Fibroblast of skin of right quadriceps (primary cell): ENCODE data around the gene PKP4.

ENCODE experiments used
- DNase-seq: peaks from one replicate; pipeline ENCODE4 v3.0.0-alpha.2; 2013

The PKP4 gene

DNA sequence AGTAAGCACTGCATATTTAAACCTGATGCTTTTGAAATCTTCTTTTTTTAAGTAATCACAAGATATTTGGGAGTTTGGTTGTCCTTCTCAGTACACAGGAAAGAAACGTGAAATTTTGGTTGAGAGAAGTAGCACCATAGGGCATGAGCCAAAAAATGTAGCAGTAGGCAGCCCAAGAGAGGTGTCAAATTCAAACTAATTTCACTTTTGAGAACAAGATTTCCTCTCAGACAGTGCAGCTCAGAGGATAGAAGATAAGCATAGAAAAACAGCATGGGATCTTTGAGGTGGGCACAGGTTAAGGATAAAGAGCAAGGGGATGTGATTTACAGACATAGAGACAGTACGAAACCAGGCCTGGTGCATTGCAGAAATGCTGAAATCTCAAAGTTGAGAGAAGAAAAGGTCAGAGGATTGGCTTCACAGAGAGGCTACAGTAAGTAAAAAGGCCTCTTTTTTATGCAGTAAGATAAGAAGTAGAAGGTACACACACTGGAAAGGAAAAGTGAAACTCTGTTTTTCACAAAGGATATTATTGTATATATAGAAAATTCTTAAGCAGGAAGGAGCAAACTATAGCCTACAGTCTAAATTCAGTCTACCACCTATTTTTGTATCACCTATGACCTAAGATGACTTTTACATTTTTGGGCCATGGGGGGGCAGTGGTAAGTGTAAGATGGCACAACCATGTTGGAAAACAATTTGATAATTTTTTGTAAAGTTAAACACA, 89.8 kb downstream of the PKP4 start:
- no peak for DNase-seq

DNA sequence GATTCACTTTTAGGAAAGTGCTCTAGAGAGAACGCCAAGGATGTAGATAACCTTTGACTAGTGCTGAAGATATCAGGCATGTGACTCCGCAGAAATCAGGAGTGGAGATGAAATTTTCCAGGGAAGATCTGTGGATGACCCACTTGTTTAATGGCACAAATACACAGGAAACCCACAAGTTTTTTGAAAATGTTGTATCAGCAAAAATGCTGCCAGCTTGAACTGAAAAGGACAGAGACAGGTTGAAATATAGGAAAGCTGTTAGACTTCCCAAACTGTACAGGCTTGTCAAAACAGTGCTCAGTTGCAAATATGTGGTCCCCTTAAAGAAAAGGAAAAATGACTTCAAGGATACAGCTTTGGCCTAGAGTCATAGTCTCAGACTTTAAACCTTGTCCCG, 96.5 kb downstream of the PKP4 start:
- no peak for DNase-seq

DNA sequence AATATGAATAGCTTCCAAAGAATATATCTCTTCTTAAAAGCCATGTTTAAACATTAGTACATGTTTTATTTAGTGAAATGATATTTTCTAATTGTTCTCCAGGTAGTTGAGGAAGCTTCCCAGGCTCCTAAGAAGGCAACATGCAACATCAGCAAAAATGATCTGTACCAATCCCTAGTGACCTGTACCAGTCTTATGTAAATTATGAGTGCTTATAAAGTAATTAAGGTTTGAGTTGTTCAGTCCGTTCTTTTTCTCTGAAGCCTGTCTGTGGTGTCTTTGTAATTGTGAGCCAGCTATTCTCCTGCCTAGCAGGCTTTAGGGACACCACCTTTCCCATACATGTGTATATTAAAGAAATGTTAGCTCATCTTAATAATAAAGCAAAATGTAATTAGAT, 98.2 kb downstream of the PKP4 start:
- DNase-seq = no peak

- DNase-seq = no peak
Observed at GRCh38 chr2:158556124-158556523, 99.4 kb downstream of the PKP4 start.

DNA sequence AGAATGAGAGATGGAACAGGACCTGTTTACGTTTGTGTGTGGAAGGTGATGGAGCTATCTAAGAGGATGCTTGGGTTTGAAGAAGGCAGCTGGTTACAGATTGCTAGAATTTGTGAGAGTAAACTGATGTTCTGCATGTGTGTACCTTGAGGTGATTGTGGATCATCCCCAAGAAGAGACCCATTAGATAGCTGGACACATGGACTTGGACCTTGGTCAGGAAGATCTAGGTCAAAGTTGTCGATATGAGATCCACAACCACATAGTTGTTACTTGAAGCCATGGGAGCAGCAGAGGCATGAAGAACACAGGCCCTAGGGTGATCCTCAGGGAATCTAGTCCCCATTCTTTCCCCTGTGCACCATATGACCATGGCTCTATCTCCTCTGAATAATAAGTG, 101.0 kb downstream of the PKP4 start:
- no peak for DNase-seq

DNA sequence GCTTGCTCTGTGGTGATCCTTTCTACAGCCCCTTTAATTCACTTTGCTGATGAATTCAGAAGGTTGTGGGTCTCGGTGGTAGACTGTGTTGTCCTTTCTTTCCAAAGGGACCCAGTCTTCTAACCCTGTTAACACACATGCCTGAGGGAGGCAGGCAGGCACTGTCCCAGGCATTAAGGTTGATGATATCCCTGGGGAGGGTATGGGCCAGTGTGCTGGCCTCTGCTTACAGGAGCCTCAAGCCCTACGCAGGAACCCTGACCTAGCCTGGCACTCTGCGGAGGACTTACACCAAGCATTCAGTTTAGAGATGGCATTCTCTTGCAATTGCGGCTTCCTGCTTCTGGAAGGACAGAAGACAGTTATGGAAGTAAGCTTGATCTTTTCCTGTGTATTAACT, 102.5 kb downstream of the PKP4 start:
- DNase-seq = no peak

GRCh38 chr2:158560259-158560658, 103.5 kb downstream of the PKP4 start:
- no peak for DNase-seq

- no peak for DNase-seq
Observed at GRCh38 chr2:158561054-158561453, 104.3 kb downstream of the PKP4 start.

DNA sequence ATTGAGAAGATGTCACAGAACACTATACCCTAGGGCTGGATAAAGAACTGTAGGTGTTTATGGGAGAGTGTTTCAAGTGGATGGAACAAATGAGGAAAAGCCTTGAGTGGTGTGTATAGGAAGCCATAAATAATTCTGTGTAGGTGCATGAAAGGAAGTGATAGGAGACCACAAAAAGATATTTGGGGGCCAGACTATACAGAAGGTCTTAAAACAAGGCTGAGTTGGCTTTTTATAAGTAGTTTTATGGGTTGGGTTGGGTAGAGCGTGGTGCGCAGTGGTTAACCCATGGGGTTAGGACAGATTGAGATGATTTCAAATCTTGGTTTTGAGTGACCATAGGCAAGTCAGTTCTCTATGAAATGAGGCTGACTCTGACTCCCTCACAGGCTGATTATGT, 110.5 kb downstream of the PKP4 start:
- no peak for DNase-seq

DNA sequence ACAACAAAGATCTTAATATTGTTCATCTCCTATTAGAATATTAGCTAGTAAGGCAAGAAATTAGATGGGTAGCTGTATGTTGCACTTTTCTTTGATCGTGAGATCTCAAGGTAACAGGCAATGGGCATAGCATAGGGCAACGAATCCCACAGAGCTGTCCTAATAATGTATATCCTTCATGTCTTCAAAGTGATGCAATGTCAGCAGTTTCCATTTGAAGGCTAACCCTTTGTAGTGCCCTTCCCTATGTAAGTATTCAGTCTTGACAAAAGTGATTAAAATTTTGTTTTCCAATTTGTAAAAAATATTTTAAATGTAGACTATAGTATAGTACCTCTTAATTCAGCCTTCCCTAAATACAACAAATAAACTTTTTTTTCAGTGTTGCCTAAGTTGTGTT, 112.5 kb downstream of the PKP4 start:
- no peak for DNase-seq

DNA sequence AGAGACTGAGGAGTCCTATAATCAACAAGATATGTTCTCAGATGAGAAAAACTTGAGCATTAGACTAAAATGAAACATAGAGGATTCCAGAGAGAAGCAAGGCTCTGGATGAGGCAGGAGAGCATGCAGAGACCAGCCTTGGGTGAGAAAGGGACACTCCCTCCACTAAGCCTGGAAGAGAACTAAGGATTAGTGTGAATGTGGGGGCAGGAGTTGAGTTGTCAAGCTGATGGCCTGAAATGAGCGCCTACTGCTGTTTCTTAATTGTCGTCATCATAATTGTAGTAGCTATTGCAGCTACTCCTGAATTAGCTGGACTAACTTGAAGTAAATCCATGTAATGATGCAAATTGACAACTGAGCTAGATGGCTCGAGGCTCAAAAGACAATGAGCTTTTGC, 114.1 kb downstream of the PKP4 start:
- no peak for DNase-seq

DNA sequence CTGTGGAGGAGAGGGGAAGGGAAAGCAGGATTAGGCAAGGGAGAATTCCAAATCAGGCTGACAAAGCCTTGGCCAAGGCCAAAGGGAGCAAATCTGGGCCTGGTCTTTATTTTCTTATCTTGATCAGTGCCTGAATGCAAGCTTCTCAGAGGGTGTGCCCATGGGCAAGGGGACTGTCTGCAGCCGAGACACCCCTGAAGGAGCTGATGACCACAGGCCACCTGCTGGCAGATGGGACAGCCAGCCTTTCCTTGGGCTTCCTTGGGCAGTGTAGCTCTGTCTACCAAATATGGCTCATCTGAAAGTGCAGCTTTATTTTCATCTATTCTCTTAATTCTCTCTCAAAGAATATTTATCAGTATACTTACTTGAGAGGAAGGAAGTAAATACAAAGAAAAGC, 117.0 kb downstream of the PKP4 start:
- no peak for DNase-seq

GRCh38 chr2:158575051-158575635, 118.4 kb downstream of the PKP4 start:
- DNase-seq = peak; percentile 14

DNA sequence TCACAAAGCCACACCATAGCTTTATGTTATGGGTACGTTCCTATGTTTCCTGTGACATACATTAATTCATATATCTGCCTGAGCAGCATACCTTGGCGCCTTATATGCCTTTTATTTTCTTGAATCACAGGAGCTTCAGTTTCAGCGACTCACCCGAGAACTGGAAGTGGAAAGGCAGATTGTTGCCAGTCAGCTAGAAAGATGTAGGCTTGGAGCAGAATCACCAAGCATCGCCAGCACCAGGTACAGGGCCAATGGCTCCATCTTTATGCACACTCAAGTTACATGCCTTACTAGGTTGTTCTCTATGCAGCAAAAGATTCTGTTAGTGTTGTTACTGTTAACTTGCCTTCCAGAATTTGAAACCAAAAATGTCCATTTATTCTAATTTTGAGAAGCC, 120.4 kb downstream of the PKP4 start:
- DNase-seq = no peak

DNA sequence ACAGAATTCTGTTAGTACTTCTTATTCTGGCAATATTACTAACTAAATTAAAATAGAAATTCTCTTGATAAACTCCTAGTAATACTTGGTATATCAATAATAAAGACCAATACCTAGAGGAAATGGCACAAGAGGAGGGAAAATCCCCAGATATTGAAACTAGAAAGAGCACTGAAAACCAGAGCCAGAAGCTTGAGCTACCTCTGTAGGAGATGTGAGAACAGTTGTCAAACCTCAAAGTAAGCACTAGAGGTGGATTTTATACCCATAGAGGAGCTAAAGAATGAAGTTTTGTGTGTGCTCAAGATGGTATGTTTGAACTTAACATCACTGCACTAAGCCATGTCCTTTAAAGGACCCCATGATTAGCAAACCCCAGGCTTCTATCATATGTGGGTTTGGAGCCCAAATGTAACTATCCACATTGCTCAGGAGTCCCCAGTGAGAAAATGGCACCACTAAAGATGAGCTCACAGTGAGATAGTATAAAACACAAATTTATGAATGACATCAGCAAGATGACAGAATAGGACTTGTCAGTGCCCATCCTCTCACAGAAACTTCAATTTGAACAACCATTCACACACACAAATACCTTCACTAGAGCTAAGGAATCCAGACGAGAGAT, 122.1 kb downstream of the PKP4 start:
- no peak for DNase-seq

DNA sequence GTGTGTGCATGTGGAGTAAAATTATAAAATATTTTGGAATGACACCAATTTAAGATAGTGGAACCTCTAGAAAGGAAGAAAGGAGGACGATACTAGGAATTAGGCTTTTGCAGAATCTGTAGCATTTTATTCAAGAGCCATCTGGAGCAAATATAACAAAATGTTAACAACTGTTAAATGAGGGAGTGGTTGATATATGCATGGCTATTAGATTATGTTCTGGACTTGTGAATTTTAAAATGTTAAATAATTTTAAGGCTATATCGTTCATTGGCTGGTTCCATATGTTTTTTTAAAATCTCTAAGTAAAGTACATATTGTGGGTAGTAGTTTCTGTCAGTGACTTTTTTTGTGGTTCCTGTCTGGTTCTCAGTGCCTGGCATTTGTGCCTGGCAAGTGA, 123.2 kb downstream of the PKP4 start:
- DNase-seq = no peak

- no peak for DNase-seq
Observed at GRCh38 chr2:158580760-158581159, 124.0 kb downstream of the PKP4 start.

DNA sequence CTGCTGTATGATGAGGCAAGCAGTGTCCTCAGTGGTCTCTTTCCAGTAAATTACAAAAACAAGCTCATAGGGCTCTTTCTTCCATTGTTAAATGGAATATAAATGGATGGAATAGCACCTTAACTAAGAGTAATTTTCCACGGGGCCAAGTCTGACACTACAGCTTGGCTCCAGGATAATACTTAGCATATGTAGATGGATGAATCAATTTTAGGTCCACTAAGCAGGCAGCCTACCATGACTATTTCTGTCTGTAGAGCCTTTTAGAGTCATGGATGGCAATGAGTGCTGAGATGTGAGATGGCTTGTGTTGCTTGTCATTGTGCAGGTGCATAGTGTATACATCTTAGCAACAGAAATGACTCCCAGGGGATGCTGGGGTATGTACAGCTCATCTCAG, 125.9 kb downstream of the PKP4 start:
- DNase-seq = no peak

DNA sequence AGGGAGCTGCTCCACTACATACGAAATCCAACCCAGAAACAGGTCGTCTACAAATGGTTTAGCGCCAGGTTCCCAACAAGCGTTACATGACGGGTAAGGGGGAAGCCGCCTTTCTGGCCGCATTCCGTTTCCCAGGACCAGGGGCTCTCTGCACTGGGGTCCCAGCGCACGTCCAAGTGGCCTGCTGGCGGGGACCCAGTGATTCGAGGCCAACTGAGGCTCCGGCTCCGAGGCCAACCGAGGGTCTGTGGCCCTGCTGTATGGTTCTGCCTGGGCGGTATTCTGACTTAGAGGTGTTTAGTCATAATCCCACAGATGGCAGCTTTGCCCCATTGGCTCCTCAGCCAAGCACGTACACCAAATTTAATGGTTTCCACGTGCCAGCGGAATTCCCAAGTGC, 127.2 kb downstream of the PKP4 start:
- no peak for DNase-seq

DNA sequence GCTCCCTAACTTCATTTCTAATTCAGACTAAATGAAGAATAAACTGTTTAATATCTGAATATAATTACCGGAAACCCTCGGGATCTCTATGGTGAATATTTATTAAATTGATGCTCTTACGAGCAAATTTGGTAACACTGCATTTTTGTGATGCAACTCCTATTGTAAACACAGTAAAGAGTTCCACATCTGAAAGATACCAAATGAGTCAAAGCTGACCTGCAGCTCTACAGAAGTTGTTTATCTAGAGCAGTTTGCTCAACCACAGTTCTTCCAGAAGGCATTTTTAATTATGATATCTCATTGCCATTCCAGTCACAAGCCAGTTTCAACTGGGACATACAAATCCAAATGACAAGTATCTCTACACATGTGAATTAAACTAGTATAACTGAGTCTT, 129.7 kb downstream of the PKP4 start:
- peak; percentile 74 for DNase-seq

- DNase-seq = no peak
Observed at GRCh38 chr2:158589303-158589702, 132.6 kb downstream of the PKP4 start.

DNA sequence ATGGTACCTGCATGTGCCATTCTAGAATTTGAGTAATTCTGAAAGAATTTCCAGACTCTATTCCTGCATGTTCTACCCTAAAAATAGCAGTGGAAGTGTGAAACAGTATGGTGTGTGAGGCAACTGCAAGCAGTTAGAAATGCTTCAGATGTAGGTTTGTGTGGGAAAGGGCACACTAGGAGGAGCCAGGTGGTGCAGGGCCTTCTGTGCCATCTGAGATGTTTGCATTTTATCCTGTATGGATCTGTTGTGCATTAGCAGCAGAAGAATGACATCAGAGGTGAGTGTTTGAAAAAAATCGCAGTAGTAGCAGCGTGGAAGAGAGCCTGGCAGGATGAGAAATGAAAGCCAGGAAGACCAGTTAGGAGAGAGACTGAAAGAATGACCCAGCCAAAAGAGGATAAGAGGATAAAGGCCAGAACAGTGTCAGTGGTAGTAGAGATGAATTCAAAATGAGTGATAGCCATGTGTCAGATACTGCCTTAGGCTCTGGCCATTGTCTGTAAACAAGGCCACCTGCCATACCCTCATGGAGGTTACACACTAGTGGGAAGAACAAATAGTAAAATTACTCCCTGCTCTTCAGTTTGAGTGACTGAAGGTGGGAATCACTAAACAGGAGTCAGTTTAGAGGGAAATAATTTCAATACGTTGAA, 142.2 kb downstream of the PKP4 start:
- peak; percentile 11 for DNase-seq

GRCh38 chr2:158599609-158600008, 142.9 kb downstream of the PKP4 start:
- DNase-seq = no peak

DNA sequence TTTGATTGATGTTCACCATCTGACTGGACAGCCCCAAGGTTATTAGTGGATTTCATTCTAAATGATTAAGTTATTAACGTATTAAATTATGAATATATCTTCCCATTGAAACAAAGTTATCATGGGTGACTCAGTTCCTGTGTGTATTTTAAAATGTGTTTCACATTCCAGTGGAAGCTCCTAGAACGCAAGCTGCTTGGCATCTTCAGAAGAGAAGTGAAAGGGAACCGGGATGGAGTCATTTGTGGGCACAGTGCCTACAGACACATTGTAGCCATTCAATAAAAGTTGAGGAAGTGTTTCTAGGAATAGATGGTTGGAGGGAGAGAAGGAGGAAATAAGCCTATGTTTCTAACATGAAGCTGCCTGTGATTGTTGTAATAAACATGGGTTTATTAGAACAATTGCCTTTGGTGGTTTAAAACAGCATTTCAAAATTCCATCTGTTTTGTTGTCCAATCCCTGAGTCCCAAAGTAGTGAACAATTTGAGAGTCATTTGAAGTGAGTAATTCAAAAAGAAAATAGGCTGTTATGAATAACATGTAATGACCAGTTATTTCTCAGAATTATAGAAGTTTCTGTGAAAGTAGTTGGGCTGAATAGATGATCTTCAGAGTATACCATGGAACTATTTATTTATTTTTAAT, 143.5 kb downstream of the PKP4 start:
- DNase-seq = peak; percentile 90
